Measurements from ENCODE around the gene ADGRG2. TPM values are rescaled to one million over a fixed set of nuclear protein-coding genes. Genes with fewer than 3 reads are reported as not detected.
A peak's percentile ranks its signal among the peaks of the same experiment; 100 is the strongest.

Gene ADGRG2
- total RNA-seq, 1 experiment from 2014 or later = not detected

DNA sequence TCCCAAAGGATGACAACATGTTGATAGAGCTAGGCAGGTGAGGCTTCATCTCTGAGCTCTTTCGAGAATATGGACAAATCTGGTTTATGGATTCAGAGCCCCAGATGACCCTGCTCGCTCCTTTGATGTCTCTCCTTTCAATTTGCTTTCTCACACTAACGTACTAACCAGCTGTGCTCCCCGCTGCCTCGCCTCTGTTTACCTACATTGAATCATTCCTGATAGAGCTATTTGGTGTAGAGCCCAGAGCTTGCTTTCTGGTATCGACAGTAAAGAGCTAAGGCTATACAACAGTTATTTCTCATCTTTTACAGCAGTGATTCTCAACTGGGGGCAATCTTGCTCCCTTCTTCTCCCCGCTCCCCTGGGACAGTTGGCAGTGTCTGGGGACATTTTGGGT lies 129.4 kb downstream of the ADGRG2 start (continued):
- no peak for TF ChIP-seq ZBTB33 (IDR thresholded peaks at IDR 0.05; ENCODE audit: extremely low read depth, insufficient replicate concordance, low read length)
- TF ChIP-seq TCF7L2 (IDR thresholded peaks at IDR 0.05; ENCODE audit: borderline replicate concordance, extremely low read depth, insufficient read depth, insufficient read length) = no peak
- no peak for TF ChIP-seq RAD21 (IDR thresholded peaks at IDR 0.05; ENCODE audit: low read depth)
- TF ChIP-seq SIN3A (IDR thresholded peaks at IDR 0.05; ENCODE audit: low read depth) = no peak

GRCh38 chrX:18985186-18985435 lies 137.2 kb downstream of the ADGRG2 start:
- peaks cover 12% of the 10 kb centered on the region for H3K79me2 ChIP-seq (ENCODE audit: insufficient read depth, low read length)
- H3K4me2 ChIP-seq (ENCODE audit: low read length) = peak overlapping the region; percentile 81
- no peaks in the 10 kb centered on the region for H3K27me3 ChIP-seq (ENCODE audit: insufficient read depth, low read length)
- no peaks in the 10 kb centered on the region for H3K9me2 ChIP-seq (ENCODE audit: insufficient read depth)
- H3K4me3 ChIP-seq (replicated peaks in 1 of 2; ENCODE audit: low read depth in 1 of 2, low read length in 2 of 2) = peak overlapping the region; percentile 66 to 75
- CTCF ChIA-PET = no interaction called here
- H3K4me1 ChIP-seq (ENCODE audit: control insufficient read depth in 1 of 2, insufficient read depth in 2 of 2, low read length in 2 of 2) = no peaks in the 10 kb centered on the region; a peak in 1 of 4 replicates
- intact Hi-C loops (cut with micrococcal nuclease) = no loop called here
- H3K36me3 ChIP-seq (ENCODE audit: control insufficient read depth in 1 of 2, insufficient read depth in 2 of 2, low read length in 2 of 2) = no peaks in the 10 kb centered on the region
- TF ChIP-seq EZH2phosphoT487 (IDR thresholded peaks at IDR 0.05; ENCODE audit: borderline replicate concordance) (no peak), JUND (IDR thresholded peaks at IDR 0.05) (no peak), SP1 (IDR thresholded peaks at IDR 0.05; ENCODE audit: low read depth) (no peak), EGR1 (IDR thresholded peaks at IDR 0.05; ENCODE audit: low read depth) (no peak), ZNF274 (IDR thresholded peaks at IDR 0.05; ENCODE audit: low read depth, low read length) (no peak), EZH2 (IDR thresholded peaks at IDR 0.05) (no peak), SIN3A (IDR thresholded peaks at IDR 0.05; ENCODE audit: low read depth) (no peak)
- no peaks in the 10 kb centered on the region for H4K20me1 ChIP-seq (ENCODE audit: insufficient read depth)
- POLR2A ChIA-PET = no interaction called here
- H2AFZ ChIP-seq (ENCODE audit: low read depth, low read length, poor library complexity, severe bottlenecking) = peak overlapping the region; percentile 16
- no peak for DNase-seq (ENCODE audit: low read depth, low spot score)
- ATAC-seq = peak; percentile 7; the same call in 1 of the 2 replicates
- RAD21 ChIA-PET (ENCODE audit: low non-redundant PET in 1 of 2, low total read pairs in 2 of 2, uncharacterized antibody in 2 of 2, unreplicated experiment in 2 of 2) = no interaction called here
- H3K9ac ChIP-seq (ENCODE audit: low read length) = peak overlapping the region; percentile 79
- H3K9me3 ChIP-seq (ENCODE audit: control insufficient read depth in 1 of 2, insufficient read depth in 1 of 2, low read depth in 1 of 2, low read length in 2 of 2) = no peaks in the 10 kb centered on the region
- peak overlapping the region; percentile 86 for H3K27ac ChIP-seq (ENCODE audit: low read depth, low read length)
- BruUV-seq (replicated peaks) = no TSS peak

Data from HCT116 (cell line).